GM19043 (cell line): ENCODE measurements around the gene TNFSF13.

Source experiments
- ATAC-seq: cut with Tn5 transposase; IDR thresholded peaks from one replicate; pipeline ENCODE4 v1.9.1; 2021; ENCODE audit warnings: low read depth; ENCODE audit not compliant: unreplicated experiment

TNFSF13 gene

GRCh38 chr17:7551396-7551795 lies 7.2 kb upstream of the TNFSF13 start:
- no peak for ATAC-seq

DNA sequence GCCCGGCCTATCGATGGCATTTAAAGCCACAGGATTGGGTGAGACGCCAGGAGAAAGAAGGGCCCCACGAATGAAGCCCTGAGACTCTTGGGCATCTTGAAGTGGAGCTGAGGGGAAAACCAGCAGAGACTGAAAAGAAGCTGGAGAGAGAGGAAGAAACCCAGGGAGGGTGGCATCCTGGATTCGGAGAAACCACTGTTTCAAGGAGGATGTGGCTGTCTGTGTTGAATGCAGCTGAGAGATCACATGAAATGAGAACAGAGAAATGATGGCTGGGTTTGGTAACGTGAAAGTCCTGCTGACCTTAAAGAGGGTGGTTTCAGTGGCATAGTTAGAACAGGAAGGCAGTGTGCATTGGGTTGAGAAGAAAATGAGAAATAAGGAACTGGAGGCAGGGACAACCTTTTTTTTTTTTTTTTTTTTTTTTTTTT lies 5.9 kb upstream of the TNFSF13 start:
- ATAC-seq = no peak

- no peak for ATAC-seq
Observed at GRCh38 chr17:7553356-7553755, 5.2 kb upstream of the TNFSF13 start.

- ATAC-seq = no peak
Observed at GRCh38 chr17:7555320-7555948, 3.1 kb upstream of the TNFSF13 start.

DNA sequence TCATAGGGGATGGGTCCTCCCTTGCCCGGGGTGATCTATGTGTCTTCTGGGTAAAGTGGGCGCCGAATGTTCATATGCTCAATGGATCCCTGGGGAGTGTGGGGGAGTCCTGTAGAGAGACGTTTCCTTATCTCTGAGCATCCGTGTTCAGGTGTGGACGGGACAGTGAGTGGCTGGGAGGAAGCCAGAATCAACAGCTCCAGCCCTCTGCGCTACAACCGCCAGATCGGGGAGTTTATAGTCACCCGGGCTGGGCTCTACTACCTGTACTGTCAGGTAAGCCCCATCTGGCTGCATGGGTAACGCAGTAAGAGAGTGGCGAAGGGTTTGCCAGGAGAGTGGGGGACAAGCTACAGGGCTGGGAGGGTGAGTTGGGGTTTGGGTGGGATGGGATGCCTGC lies 1.9 kb upstream of the TNFSF13 start:
- ATAC-seq = no peak

DNA sequence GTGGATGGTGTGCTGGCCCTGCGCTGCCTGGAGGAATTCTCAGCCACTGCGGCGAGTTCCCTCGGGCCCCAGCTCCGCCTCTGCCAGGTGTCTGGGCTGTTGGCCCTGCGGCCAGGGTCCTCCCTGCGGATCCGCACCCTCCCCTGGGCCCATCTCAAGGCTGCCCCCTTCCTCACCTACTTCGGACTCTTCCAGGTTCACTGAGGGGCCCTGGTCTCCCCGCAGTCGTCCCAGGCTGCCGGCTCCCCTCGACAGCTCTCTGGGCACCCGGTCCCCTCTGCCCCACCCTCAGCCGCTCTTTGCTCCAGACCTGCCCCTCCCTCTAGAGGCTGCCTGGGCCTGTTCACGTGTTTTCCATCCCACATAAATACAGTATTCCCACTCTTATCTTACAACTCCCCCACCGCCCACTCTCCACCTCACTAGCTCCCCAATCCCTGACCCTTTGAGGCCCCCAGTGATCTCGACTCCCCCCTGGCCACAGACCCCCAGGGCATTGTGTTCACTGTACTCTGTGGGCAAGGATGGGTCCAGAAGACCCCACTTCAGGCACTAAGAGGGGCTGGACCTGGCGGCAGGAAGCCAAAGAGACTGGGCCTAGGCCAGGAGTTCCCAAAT lies 1.3 kb upstream of the TNFSF13 start:
- no peak for ATAC-seq

GRCh38 chr17:7557775-7558543 lies 591 bp upstream of the TNFSF13 start:
- ATAC-seq = no peak

GRCh38 chr17:7559320-7560171 lies 996 bp downstream of the TNFSF13 start:
- ATAC-seq = no peak

DNA sequence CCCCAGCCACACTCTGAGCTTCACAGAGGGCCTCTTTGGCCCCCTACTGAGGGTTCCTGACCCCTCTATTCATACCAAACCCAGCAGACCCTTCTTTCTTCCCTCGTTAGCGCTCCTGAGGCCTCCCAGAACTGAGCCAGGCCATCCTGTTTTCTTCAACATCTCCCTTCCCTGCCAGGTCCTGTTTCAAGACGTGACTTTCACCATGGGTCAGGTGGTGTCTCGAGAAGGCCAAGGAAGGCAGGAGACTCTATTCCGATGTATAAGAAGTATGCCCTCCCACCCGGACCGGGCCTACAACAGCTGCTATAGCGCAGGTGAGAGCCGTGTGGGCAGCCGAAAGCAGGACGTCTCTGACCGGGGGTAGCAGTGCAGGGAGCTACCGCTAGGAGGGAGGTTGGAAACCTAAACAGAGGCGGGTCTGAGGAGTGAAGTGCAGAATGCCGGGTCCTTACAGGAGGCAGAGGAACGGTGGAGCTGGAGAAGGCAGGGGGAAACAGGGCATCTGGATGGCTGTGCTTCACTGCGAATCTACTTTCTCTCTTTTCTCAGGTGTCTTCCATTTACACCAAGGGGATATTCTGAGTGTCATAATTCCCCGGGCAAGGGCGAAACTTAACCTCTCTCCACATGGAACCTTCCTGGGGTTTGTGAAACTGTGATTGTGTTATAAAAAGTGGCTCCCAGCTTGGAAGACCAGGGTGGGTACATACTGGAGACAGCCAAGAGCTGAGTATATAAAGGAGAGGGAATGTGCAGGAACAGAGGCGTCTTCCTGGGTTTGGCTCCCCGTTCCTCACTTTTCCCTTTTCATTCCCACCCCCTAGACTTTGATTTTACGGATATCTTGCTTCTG lies 1.9 kb downstream of the TNFSF13 start:
- ATAC-seq = no peak

DNA sequence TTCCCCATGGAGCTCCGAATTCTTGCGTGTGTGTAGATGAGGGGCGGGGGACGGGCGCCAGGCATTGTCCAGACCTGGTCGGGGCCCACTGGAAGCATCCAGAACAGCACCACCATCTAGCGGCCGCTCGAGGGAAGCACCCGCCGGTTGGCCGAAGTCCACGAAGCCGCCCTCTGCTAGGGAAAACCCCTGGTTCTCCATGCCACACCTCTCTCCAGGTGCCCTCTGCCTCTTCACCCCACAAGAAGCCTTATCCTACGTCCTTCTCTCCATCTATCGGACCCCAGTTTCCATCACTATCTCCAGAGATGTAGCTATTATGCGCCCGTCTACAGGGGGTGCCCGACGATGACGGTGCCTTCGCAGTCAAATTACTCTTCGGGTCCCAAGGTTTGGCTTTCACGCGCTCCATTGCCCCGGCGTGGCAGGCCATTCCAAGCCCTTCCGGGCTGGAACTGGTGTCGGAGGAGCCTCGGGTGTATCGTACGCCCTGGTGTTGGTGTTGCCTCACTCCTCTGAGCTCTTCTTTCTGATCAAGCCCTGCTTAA lies 2.6 kb downstream of the TNFSF13 start:
- no peak for ATAC-seq

DNA sequence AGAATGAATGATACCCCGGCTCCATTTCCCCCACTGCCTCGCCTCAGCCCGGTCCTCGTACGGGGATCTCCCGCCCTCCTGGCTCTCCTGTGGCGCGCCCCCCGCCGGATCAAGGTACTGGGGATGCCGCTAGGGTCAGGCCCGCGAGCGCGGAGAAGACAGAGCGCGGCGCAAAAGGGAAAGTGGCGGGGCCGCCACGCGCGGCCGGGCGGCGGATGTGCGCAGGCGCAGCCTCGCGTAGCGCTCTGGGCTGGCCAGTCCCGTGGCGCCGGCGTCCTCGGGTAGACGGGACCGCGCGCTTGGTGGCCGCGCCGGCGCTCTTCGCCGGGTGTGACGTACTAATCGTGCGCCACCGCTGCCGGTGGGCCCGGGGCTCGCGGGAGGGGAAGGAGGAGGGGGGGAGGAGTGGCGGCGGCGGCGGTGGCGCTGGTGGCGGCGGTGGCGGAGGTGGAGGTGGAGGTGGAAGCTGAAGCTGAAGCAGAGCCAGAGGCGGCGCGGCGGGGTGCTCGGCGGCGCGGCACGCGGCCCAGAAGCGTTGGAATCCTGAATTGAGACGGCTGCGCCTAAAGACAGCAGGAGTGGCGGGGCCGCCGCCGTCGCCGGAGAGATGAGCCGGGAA lies 3.1 kb downstream of the TNFSF13 start, which contains the start of gene SENP3:
Gene SENP3 (plus strand): TSS at position 331 of the 619 bp plus-strand sequence. CDS start 1,158 bp downstream, outside the sequence.
- no peak for ATAC-seq

GRCh38 chr17:7562208-7562605 lies 3.7 kb downstream of the TNFSF13 start:
- ATAC-seq = no peak

DNA sequence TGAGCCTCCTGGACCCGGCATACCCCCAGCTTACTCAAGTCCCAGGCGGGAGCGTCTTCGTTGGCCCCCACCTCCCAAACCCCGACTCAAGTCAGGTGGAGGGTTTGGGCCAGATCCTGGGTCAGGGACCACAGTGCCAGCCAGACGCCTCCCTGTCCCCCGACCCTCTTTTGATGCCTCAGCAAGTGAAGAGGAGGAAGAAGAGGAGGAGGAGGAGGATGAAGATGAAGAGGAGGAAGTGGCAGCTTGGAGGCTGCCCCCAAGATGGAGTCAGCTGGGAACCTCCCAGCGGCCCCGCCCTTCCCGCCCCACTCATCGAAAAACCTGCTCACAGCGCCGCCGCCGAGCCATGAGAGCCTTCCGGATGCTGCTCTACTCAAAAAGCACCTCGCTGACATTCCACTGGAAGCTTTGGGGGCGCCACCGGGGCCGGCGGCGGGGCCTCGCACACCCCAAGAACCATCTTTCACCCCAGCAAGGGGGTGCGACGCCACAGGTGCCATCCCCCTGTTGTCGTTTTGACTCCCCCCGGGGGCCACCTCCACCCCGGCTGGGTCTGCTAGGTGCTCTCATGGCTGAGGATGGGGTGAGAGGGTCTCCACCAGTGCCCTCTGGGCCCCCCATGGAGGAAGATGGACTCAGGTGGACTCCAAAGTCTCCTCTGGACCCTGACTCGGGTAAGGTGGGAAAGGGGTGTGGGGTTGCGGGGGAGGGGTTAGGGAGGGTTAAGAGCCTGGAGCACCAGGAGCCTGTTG lies 4.7 kb downstream of the TNFSF13 start:
- ATAC-seq = no peak

DNA sequence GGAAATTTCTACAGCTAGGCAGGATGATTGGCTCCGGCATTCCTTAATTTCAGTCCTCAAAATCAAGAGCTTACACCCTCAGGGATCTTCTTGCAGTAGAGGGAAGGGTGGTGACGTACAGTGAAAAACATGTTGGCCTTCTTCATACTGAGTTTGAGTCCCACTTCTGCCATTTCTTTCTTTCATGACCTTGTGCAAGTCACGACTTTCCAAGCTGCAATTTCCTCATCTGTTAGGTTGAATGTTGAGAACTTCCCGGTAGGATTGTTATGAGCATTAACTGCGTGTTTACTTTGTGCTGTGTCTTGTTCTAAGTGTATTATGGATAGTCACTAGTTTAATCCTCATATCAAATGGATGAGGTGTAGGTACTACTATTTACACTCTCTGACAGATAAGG lies 11.0 kb downstream of the TNFSF13 start:
- ATAC-seq = no peak

DNA sequence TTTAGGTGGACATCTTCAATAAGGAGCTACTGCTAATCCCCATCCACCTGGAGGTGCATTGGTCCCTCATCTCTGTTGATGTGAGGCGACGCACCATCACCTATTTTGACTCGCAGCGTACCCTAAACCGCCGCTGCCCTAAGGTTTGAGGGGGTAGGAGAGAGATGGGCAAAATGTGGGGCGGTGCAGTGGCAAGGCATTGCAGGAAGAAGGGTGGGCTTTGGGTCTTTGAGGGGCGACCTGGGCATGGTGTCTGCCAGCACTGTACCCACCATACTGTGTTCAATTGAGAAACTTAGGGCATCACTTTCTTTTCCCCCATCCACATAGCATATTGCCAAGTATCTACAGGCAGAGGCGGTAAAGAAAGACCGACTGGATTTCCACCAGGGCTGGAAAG lies 11.8 kb downstream of the TNFSF13 start:
- no peak for ATAC-seq

GRCh38 chr17:7572338-7572587 lies 13.7 kb downstream of the TNFSF13 start:
- no peak for ATAC-seq

GRCh38 chr17:7572588-7573323 lies 14.2 kb downstream of the TNFSF13 start:
- ATAC-seq = peak; percentile 92
